ENCODE measurements around the gene MID1.

The MID1 gene

DNA sequence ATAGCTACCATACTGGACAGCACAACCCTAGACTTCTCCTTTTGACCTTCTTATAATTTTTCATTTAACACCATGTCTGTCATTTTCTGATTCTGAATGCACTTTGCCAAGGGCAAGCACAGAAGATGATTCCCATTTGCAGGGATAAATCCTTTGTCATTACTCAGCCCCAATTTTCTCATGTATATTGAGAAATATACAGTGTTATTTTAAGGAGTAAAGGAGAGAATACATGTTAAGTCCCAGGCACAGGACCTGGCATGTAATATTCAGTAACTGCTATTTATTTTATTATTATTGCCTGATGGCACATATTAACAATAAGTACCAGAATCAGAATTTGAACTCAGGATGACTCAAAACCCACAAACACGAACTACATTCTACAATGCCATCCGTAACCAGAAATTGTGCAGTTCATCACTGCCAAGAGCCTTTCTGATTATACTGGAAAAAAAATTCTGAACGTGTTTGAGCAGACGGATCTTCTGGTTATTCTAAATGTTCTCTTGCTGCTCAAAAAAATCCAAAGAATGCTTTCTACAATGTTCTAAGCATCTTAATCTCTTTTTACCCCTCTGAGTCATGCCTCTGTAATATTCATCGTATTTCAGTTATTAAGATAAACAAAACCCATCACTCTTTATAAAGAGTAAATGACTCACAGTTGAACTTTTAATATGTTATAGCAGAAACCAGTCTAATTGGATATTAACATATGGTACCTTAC is 170.0 kb downstream of the MID1 start:
- Histone ChIP-seq H3K9me3 (no peaks in the 10 kb centered on the region), H3K4me3 (no peak overlapping the region), H3K27ac (no peak overlapping the region), H3K4me1 (peaks cover 0 to 6% (median 0%) of the 10 kb centered on the region in 4 donors), H3K27me3 (no peaks in the 10 kb centered on the region), H3K36me3 (peaks cover 0 to 6% (median 0%) of the 10 kb centered on the region in 3 donors)
- no peak for TF ChIP-seq CTCF (IDR thresholded peaks at IDR 0.05)
- no peak for DNase-seq
- intact Hi-C loops (cut with DNase I; ENCODE audit: low total_unique reads), result no loop called here

DNA sequence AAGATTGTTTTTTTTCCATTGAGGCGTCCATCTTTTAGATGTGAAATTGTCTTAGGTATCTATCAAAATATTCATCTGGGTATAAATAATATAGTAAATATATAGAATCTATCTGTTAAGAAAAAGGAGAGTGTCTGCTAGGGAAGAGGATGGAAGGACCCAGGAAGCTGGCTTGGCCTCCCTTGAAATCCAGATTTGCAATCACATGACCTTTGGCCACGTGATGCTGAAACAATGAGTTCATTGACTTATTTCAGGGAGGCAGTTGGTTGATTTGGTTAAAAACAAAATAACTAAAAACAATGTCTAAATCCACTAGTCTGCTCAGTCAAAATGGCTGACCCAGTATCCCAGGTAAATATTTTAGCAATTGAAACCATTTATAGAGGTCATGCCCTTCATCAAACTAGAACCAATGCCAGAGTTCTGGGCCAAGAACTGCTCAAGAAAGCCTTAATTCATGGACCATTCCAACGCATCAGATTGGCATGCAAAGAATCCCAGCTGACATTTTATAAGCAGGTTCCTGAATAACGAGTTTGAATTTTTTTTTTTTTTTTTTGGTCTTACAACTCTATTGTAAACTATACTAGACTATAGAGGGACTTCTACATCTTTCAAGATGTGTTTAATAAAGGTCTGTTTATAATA is 172.7 kb downstream of the MID1 start:
- Histone ChIP-seq H3K36me3 (no peaks in the 10 kb centered on the region), H3K4me1 (peaks cover 0 to 6% (median 0%) of the 10 kb centered on the region in 4 donors), H3K27me3 (no peaks in the 10 kb centered on the region), H3K9me3 (no peaks in the 10 kb centered on the region), H3K27ac (no peak overlapping the region), H3K4me3 (no peak overlapping the region)
- DNase-seq, result no peak
- no peak for TF ChIP-seq CTCF (IDR thresholded peaks at IDR 0.05)
- intact Hi-C loops (cut with DNase I; ENCODE audit: low total_unique reads), result no loop called here

DNA sequence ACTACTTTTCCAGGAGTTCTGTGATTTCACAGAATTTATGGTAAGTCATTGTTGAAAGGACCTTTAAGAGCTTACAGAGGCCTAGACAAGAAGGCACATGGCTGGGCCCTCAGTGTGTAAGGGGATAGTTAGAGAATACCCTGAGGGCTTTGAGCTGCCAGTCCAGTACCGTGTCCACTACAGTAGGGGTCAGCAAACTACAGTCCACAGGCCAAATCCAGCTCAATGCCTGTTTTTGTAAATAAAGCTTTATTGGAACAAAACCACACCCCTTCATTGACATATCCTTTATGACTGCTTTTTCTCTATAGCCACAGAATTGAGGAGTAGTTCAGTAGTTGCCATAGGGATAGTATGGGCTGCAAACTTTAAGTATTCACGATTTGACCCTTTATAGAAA is 176.2 kb downstream of the MID1 start:
- no peaks in the 10 kb centered on the region for H3K9me3 ChIP-seq
- intact Hi-C loops (cut with DNase I; ENCODE audit: low total_unique reads), result no loop called here
- no peaks in the 10 kb centered on the region for H3K36me3 ChIP-seq
- no peaks in the 10 kb centered on the region for H3K4me1 ChIP-seq
- TF ChIP-seq CTCF (IDR thresholded peaks at IDR 0.05), result no peak
- DNase-seq, result no peak
- H3K27ac ChIP-seq, result no peak overlapping the region
- H3K27me3 ChIP-seq, result no peaks in the 10 kb centered on the region
- H3K4me3 ChIP-seq, result no peak overlapping the region

- no peak for DNase-seq
- intact Hi-C loops (cut with DNase I; ENCODE audit: low total_unique reads), result no loop called here
- Histone ChIP-seq H3K36me3 (no peaks in the 10 kb centered on the region), H3K27ac (no peak overlapping the region), H3K27me3 (no peaks in the 10 kb centered on the region), H3K9me3 (no peaks in the 10 kb centered on the region), H3K4me1 (no peaks in the 10 kb centered on the region), H3K4me3 (no peak overlapping the region)
- no peak for TF ChIP-seq CTCF (IDR thresholded peaks at IDR 0.05)
These were observed 178.9 kb downstream of the MID1 start for GRCh38 chrX:10441464-10441863.

DNA sequence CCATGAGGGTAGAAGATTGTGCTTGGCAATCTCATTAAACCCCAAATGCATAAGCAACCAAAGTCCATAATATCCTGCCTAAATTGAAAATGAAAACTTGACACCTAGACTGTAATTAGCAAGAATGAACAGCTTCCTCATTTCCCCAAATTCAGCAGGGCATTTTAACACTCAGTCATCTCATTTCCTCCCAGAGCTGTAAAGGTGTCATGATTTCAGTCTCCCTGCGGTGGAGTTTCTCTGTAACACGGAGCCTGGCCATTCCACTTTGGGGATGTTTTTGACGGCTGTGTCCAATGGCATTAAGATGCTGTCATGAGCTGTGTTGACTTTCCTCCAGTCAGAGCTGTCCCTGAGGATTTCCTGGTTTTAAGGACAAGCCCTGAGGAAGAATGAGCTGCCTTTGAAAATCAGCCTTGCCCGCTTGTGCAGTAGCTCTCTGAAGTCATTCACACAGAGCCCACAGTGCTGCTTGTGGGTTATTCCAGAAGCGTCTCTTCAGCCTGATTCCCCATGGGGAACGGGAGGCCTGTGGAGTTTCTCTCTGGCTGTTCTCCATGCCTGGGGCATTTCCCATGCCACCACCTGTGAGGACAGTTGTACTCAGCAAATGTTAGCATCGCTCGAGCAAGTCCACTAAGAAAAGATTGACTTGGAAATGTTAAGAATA is 187.0 kb downstream of the MID1 start:
- Histone ChIP-seq H3K9me3 (no peaks in the 10 kb centered on the region), H3K4me1 (no peaks in the 10 kb centered on the region), H3K27ac (no peak overlapping the region), H3K27me3 (no peaks in the 10 kb centered on the region), H3K36me3 (no peaks in the 10 kb centered on the region), H3K4me3 (no peak overlapping the region)
- no peak for DNase-seq
- intact Hi-C loops (cut with DNase I; ENCODE audit: low total_unique reads), result no loop called here
- TF ChIP-seq CTCF (IDR thresholded peaks at IDR 0.05), result no peak
